Astrocyte of the spinal cord (primary cell): ENCODE results near the gene IGSF8.

Experiments used
- DNase-seq: peaks from one replicate; pipeline ENCODE4 v3.0.0; 2011; ENCODE audit warnings: low read depth, low spot score
- H3K4me3 ChIP-seq: 2 replicates; pipeline ENCODE4 v1.5.1; 2011; ENCODE audit warnings: low read depth, mild to moderate bottlenecking, low read length, moderate library complexity
- in situ Hi-C: cut with HindIII; loops from 2 replicates; pipeline ENCODE4 v1.10.0; 2017; ENCODE audit warnings: low sequenced_read_pairs
- TF ChIP-seq, protein P1 (sequence below): IDR thresholded peaks from 2 replicates; pipeline ENCODE4 v1.5.1; 2012; ENCODE audit warnings: low read depth, mild to moderate bottlenecking, low read length, inconsistent platforms

Gene IGSF8, protein sequence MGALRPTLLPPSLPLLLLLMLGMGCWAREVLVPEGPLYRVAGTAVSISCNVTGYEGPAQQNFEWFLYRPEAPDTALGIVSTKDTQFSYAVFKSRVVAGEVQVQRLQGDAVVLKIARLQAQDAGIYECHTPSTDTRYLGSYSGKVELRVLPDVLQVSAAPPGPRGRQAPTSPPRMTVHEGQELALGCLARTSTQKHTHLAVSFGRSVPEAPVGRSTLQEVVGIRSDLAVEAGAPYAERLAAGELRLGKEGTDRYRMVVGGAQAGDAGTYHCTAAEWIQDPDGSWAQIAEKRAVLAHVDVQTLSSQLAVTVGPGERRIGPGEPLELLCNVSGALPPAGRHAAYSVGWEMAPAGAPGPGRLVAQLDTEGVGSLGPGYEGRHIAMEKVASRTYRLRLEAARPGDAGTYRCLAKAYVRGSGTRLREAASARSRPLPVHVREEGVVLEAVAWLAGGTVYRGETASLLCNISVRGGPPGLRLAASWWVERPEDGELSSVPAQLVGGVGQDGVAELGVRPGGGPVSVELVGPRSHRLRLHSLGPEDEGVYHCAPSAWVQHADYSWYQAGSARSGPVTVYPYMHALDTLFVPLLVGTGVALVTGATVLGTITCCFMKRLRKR

DNA sequence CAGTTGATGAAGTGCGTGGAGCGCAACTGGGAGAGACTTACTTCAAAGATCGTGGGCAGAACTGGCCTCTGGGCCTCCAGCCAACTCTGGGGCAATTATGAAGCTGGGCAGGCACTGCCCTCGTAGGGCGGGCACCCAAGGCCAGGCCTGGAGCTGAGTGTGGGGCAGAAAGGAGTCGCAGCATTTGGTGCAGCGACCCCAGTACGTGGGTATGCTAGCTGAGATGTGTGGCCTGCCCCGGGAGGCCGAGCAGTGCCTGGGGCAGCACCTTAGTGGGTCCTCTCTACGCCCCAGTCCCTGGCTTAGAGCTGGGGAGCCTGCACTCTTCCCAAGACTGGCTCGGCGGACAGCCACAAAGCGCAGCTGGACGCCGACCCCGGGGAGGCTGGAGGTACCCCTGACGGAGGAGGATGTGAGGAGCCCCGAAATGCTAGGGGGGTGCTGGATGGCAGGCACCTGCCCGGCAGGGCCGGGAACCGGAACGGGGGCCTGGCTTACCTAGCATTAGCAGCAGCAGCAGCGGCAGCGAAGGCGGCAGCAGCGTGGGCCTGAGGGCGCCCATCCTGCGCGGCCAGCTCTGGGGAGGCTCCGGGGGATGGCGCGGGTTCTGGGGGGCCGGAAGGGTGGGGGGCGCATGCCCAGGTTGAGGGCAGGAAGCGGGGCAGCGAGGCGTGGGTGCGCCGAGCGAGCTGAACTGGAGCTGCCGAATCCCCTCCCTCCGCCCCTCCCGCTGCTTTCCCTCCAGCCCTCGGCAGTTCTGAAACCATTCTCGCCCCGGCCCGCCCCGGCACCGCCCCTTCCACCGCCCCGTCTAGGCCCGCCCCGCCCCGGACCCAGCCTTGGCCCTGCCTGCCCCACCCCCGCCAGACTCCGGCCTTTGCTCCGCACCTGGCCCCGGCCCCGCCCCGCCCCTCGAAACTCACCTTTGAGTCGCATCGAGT, at the start of gene IGSF8:
IGSF8 (minus strand) TSS at position 709 of the 941 bp plus-strand sequence; CDS start at position 562, 147 bp downstream.
- peak within 1 kb of the TSS; percentile 66 for H3K4me3 ChIP-seq
- TF ChIP-seq, protein P1, sequence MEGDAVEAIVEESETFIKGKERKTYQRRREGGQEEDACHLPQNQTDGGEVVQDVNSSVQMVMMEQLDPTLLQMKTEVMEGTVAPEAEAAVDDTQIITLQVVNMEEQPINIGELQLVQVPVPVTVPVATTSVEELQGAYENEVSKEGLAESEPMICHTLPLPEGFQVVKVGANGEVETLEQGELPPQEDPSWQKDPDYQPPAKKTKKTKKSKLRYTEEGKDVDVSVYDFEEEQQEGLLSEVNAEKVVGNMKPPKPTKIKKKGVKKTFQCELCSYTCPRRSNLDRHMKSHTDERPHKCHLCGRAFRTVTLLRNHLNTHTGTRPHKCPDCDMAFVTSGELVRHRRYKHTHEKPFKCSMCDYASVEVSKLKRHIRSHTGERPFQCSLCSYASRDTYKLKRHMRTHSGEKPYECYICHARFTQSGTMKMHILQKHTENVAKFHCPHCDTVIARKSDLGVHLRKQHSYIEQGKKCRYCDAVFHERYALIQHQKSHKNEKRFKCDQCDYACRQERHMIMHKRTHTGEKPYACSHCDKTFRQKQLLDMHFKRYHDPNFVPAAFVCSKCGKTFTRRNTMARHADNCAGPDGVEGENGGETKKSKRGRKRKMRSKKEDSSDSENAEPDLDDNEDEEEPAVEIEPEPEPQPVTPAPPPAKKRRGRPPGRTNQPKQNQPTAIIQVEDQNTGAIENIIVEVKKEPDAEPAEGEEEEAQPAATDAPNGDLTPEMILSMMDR, result no peak
- DNase-seq, result peak; percentile 76
- in situ Hi-C loops, result no loop called here

DNA sequence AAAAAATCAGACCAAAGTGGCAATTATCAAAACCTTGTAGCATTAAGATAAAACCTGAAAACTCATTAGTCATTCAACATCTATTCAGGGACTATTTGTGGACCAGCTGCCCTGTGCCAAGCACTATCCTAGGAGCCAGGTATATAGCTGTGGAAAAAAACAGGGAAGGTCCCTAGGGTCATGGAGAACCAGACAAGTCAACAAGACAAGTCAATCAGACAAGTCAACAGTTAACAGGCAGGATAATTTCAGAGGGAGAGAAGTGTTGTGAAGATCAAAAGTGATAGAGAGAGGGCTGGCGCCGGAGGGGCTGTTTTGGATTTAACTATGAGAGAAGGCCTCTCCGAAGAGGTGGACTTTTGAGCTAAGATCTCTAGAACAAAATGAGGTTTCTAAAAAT, 49.7 kb upstream of the IGSF8 start:
- TF ChIP-seq, protein P1, result no peak
- in situ Hi-C loops, result no loop called here
- H3K4me3 ChIP-seq, result no peak overlapping the region
- DNase-seq, result no peak

DNA sequence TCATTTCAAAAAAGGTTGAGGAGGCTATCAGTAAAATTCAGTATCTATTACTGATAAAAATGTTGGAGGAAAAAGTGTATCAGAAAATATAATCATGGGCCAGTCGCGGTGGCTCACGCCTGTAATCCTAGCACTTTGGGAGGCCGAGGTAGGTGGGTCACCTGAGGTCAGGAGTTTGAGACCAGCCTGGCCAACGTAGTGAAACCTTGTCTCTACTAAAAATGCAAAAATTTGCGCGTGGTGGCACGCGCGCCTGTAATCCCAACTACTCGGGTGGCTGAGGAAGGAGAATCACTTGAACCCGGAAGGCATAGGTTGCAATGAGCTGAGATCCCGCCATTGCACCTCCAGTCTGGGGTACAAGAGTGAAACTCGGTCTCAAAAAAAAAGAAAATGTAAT, 47.7 kb upstream of the IGSF8 start:
- in situ Hi-C loops, result no loop called here
- H3K4me3 ChIP-seq, result no peak overlapping the region
- DNase-seq, result no peak
- TF ChIP-seq, protein P1, result no peak

DNA sequence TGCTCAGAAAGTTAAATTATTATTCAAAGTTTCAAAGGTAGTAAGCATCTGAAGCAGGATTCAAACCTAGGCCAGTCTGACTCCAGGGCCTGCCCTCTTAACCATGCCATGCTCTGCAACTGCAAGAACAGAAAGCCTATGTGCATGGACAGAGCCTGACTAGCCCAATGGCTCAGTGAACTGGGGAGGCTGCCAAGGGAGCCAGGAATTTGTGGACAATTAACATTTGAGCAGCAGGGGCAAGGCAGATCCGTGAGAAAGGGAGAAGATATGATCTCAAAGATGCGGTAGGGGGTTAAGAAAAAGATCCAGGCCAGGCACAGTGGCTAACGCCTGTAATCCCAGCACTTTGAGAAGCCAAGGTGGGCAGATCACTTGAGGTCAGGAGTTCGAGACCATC, 46.5 kb upstream of the IGSF8 start:
- in situ Hi-C loops, result no loop called here
- TF ChIP-seq, protein P1, result no peak
- DNase-seq, result peak; percentile 34

DNA sequence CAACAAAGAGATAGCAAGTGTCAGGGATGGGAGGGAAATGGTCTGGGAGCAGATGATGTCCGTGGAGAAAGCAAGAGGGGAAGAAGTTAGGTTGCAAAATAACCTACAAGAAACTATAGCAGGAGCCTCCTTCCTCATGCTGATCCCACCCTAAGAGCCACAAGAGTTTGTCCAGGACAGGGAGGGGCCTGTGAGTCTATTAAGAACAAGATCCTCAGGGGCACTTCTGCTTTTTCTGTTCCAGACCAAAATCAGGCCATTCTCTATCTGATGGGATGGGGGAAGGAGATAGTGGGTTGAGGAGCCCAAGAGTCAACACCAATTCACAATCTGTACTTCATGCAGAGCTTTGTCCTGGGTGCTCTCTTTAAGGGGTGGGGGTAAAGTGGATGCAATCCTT, 45.3 kb upstream of the IGSF8 start:
- in situ Hi-C loops, result no loop called here
- no peak overlapping the region for H3K4me3 ChIP-seq
- no peak for DNase-seq
- TF ChIP-seq, protein P1, result no peak

More for the DNA sequence above, 46.5 kb upstream of the IGSF8 start:
- no peak overlapping the region for H3K4me3 ChIP-seq

DNA sequence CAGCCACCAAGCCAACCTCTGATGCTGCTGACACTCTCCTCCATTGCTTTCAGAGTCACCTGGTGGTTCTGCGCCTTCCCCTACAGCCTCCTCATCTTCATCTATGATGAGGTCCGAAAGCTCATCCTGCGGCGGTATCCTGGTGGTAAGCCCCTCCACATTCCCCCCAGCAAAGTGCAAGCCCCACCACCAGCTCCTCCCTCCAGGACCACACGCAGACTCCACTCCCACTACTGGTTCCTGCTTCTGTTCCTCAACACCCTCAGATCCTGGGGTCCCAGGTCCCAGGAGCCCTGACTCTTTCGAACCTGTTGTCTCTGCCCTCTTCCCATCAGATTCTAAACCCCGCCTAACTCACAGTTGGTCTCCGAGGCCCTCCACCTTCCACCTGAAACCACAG, 41.4 kb upstream of the IGSF8 start:
- H3K4me3 ChIP-seq, result no peak overlapping the region
- DNase-seq, result no peak
- in situ Hi-C loops, result no loop called here
- TF ChIP-seq, protein P1, result no peak
